ENCODE measurements around the gene GBX2.

GBX2 gene

GRCh38 chr2:236195726-236196125 is 27.5 kb upstream of the GBX2 start:
- Histone ChIP-seq H3K4me3 (ENCODE audit: low read depth in 1 of 2, low read length in 2 of 2) (no peak overlapping the region), H3K9me3 (ENCODE audit: insufficient read depth, low read length, severe bottlenecking) (no peaks in the 10 kb centered on the region), H3K9ac (ENCODE audit: low read depth, low read length) (no peak overlapping the region), H4K20me1 (ENCODE audit: insufficient read depth, low read length) (no peaks in the 10 kb centered on the region), H3K27ac (ENCODE audit: low read length) (no peak overlapping the region), H3K79me2 (ENCODE audit: insufficient read depth, low read length) (no peaks in the 10 kb centered on the region), H2AFZ (ENCODE audit: low read depth, low read length) (no peak overlapping the region), H3K4me2 (ENCODE audit: insufficient read depth, low read length) (no peak overlapping the region), H3K4me1 (ENCODE audit: insufficient read depth, low read length) (no peaks in the 10 kb centered on the region), H3K27me3 (ENCODE audit: insufficient read depth, low read length, poor library complexity) (peaks cover 8% of the 10 kb centered on the region), H3K36me3 (ENCODE audit: insufficient read depth, low read length) (no peaks in the 10 kb centered on the region)
- no peak for DNase-seq
- TF ChIP-seq EZH2 (IDR thresholded peaks at IDR 0.05; ENCODE audit: borderline replicate concordance, low read depth, low read length, severe bottlenecking), result no peak
- TF ChIP-seq, protein P1, sequence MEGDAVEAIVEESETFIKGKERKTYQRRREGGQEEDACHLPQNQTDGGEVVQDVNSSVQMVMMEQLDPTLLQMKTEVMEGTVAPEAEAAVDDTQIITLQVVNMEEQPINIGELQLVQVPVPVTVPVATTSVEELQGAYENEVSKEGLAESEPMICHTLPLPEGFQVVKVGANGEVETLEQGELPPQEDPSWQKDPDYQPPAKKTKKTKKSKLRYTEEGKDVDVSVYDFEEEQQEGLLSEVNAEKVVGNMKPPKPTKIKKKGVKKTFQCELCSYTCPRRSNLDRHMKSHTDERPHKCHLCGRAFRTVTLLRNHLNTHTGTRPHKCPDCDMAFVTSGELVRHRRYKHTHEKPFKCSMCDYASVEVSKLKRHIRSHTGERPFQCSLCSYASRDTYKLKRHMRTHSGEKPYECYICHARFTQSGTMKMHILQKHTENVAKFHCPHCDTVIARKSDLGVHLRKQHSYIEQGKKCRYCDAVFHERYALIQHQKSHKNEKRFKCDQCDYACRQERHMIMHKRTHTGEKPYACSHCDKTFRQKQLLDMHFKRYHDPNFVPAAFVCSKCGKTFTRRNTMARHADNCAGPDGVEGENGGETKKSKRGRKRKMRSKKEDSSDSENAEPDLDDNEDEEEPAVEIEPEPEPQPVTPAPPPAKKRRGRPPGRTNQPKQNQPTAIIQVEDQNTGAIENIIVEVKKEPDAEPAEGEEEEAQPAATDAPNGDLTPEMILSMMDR (IDR thresholded peaks at IDR 0.05; ENCODE audit: borderline replicate concordance, extremely low read depth, low read length, poor library complexity, severe bottlenecking), result no peak
- ATAC-seq (ENCODE audit: insufficient read depth, low read depth), result no peak

GRCh38 chr2:236194786-236195185 is 26.6 kb upstream of the GBX2 start:
- no peak overlapping the region for H3K4me2 ChIP-seq (ENCODE audit: insufficient read depth, low read length)
- TF ChIP-seq, protein P1 (IDR thresholded peaks at IDR 0.05; ENCODE audit: borderline replicate concordance, extremely low read depth, low read length, poor library complexity, severe bottlenecking), result no peak
- TF ChIP-seq EZH2 (IDR thresholded peaks at IDR 0.05; ENCODE audit: borderline replicate concordance, low read depth, low read length, severe bottlenecking), result no peak
- no peaks in the 10 kb centered on the region for H3K9me3 ChIP-seq (ENCODE audit: insufficient read depth, low read length, severe bottlenecking)
- ATAC-seq (ENCODE audit: insufficient read depth, low read depth), result no peak
- no peaks in the 10 kb centered on the region for H3K79me2 ChIP-seq (ENCODE audit: insufficient read depth, low read length)
- peaks cover 4% of the 10 kb centered on the region for H3K27me3 ChIP-seq (ENCODE audit: insufficient read depth, low read length, poor library complexity)
- H3K4me3 ChIP-seq (ENCODE audit: low read depth in 1 of 2, low read length in 2 of 2), result no peak overlapping the region
- H3K36me3 ChIP-seq (ENCODE audit: insufficient read depth, low read length), result no peaks in the 10 kb centered on the region
- H2AFZ ChIP-seq (ENCODE audit: low read depth, low read length), result no peak overlapping the region
- H3K27ac ChIP-seq (ENCODE audit: low read length), result no peak overlapping the region
- no peaks in the 10 kb centered on the region for H4K20me1 ChIP-seq (ENCODE audit: insufficient read depth, low read length)
- no peak overlapping the region for H3K9ac ChIP-seq (ENCODE audit: low read depth, low read length)
- H3K4me1 ChIP-seq (ENCODE audit: insufficient read depth, low read length), result no peaks in the 10 kb centered on the region
- no peak for DNase-seq

GRCh38 chr2:236193026-236193425 is 24.8 kb upstream of the GBX2 start:
- peaks cover 4% of the 10 kb centered on the region for H3K27me3 ChIP-seq (ENCODE audit: insufficient read depth, low read length, poor library complexity)
- H4K20me1 ChIP-seq (ENCODE audit: insufficient read depth, low read length), result no peaks in the 10 kb centered on the region
- no peaks in the 10 kb centered on the region for H3K9me3 ChIP-seq (ENCODE audit: insufficient read depth, low read length, severe bottlenecking)
- H3K79me2 ChIP-seq (ENCODE audit: insufficient read depth, low read length), result no peaks in the 10 kb centered on the region
- H3K4me3 ChIP-seq (ENCODE audit: low read depth in 1 of 2, low read length in 2 of 2), result no peak overlapping the region
- H3K9ac ChIP-seq (ENCODE audit: low read depth, low read length), result no peak overlapping the region
- DNase-seq (no peak), ATAC-seq (ENCODE audit: insufficient read depth, low read depth) (no peak)
- TF ChIP-seq, protein P1 (IDR thresholded peaks at IDR 0.05; ENCODE audit: borderline replicate concordance, extremely low read depth, low read length, poor library complexity, severe bottlenecking), result no peak
- no peak for TF ChIP-seq EZH2 (IDR thresholded peaks at IDR 0.05; ENCODE audit: borderline replicate concordance, low read depth, low read length, severe bottlenecking)
- no peaks in the 10 kb centered on the region for H3K36me3 ChIP-seq (ENCODE audit: insufficient read depth, low read length)
- H2AFZ ChIP-seq (ENCODE audit: low read depth, low read length), result no peak overlapping the region
- no peak overlapping the region for H3K4me2 ChIP-seq (ENCODE audit: insufficient read depth, low read length)
- H3K4me1 ChIP-seq (ENCODE audit: insufficient read depth, low read length), result no peaks in the 10 kb centered on the region
- no peak overlapping the region for H3K27ac ChIP-seq (ENCODE audit: low read length)

DNA sequence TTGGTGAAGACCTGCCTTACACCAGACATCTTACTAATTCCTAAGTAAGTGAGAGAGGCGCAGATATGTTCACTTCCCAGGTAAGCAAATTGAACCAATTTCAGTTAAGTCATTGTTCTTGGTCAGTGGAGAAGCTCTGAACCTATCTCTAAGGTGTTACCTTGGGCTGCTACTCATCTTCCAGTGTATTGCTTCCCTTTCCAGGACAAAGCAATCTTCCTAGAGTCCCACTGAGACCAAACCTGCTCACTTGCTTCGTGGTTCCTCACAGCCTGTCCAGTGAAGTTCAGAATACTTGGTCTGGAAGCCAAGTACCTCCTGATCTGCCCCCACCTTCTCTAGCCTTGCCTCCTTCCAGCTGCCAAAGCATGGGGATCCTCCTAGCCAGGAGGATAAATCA is 22.5 kb upstream of the GBX2 start:
- no peaks in the 10 kb centered on the region for H4K20me1 ChIP-seq (ENCODE audit: insufficient read depth, low read length)
- no peaks in the 10 kb centered on the region for H3K9me3 ChIP-seq (ENCODE audit: insufficient read depth, low read length, severe bottlenecking)
- no peak overlapping the region for H2AFZ ChIP-seq (ENCODE audit: low read depth, low read length)
- no peak for TF ChIP-seq EZH2 (IDR thresholded peaks at IDR 0.05; ENCODE audit: borderline replicate concordance, low read depth, low read length, severe bottlenecking)
- TF ChIP-seq, protein P1 (IDR thresholded peaks at IDR 0.05; ENCODE audit: borderline replicate concordance, extremely low read depth, low read length, poor library complexity, severe bottlenecking), result no peak
- no peak overlapping the region for H3K4me3 ChIP-seq (ENCODE audit: low read depth in 1 of 2, low read length in 2 of 2)
- no peaks in the 10 kb centered on the region for H3K4me1 ChIP-seq (ENCODE audit: insufficient read depth, low read length)
- no peak overlapping the region for H3K9ac ChIP-seq (ENCODE audit: low read depth, low read length)
- no peak overlapping the region for H3K27ac ChIP-seq (ENCODE audit: low read length)
- ATAC-seq (ENCODE audit: insufficient read depth, low read depth) (no peak), DNase-seq (no peak)
- no peaks in the 10 kb centered on the region for H3K36me3 ChIP-seq (ENCODE audit: insufficient read depth, low read length)
- no peaks in the 10 kb centered on the region for H3K27me3 ChIP-seq (ENCODE audit: insufficient read depth, low read length, poor library complexity)
- no peaks in the 10 kb centered on the region for H3K79me2 ChIP-seq (ENCODE audit: insufficient read depth, low read length)
- no peak overlapping the region for H3K4me2 ChIP-seq (ENCODE audit: insufficient read depth, low read length)

Data from DND-41 (cell line).